Adrenal gland (tissue), 5 donors: ENCODE results near the gene ACY1.

Source experiments
- POLR2A ChIP-seq, 2 donors: fragments of 450-650 bp; IDR thresholded peaks; one replicate each; pipeline ENCODE4 v1.6.1; 2017; ENCODE audit warnings: antibody characterized with exemption in 2 of 2, mild to moderate bottlenecking in 2 of 2, moderate library complexity in 1 of 2
- TF ChIP-seq, protein P1 (sequence below), 6 experiments: fragments of 450-650 bp in 4 of 6; fragments of 200-600 bp in 2 of 6; sonication (generic) in 1 of 6; IDR thresholded peaks; 1 replicate in 5 of 6; 2 replicates in 1 of 6; pipeline versions ENCODE4 v1.5.1 to v1.8.0; 2016 to 2021; ENCODE audit warnings: antibody characterized with exemption in 6 of 6, mild to moderate bottlenecking in 2 of 6, moderate library complexity in 1 of 6
- donor health status: DM: no; HTN: no; CAD: no.

DNA sequence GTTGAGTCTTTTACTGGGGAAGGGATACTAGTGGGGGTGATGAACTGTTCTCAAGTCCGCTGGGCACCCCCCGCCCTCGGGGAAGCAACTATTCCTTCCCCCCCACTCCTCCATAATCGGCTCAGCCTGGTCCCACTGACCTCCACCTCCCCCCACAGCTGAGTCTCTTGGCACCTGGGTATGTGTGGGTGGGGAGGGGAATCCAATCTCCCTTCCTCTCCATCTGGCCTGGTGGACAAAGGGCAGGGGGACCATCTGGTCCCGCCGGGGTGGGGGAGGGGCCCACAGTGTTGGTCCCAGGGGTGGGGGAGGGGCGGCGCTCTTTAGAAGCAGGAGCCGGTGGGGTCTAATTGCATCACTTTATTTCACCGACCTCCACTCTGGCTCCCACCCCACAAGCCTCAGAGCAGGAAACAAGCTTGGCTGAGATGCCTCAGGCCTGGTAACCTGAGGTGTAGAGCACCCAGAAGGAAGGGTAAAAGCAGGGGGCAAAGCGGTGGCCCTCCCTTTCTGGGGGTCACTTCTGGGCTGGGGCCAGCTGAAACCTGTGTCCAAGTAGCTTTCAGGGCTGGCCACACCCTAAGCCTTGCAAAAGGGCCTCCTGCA lies 15.1 kb upstream of the ACY1 start:
- TF ChIP-seq, protein P1, sequence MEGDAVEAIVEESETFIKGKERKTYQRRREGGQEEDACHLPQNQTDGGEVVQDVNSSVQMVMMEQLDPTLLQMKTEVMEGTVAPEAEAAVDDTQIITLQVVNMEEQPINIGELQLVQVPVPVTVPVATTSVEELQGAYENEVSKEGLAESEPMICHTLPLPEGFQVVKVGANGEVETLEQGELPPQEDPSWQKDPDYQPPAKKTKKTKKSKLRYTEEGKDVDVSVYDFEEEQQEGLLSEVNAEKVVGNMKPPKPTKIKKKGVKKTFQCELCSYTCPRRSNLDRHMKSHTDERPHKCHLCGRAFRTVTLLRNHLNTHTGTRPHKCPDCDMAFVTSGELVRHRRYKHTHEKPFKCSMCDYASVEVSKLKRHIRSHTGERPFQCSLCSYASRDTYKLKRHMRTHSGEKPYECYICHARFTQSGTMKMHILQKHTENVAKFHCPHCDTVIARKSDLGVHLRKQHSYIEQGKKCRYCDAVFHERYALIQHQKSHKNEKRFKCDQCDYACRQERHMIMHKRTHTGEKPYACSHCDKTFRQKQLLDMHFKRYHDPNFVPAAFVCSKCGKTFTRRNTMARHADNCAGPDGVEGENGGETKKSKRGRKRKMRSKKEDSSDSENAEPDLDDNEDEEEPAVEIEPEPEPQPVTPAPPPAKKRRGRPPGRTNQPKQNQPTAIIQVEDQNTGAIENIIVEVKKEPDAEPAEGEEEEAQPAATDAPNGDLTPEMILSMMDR (IDR thresholded peaks at IDR 0.05), result no peak
- TF ChIP-seq POLR2A (IDR thresholded peaks at IDR 0.05), result no peak
